Esophagus muscularis mucosa (tissue), 4 donors: ENCODE results near the gene TEX48. TPM values are rescaled to one million over a fixed set of nuclear protein-coding genes. Genes with fewer than 3 reads are reported as not detected.

Experiments used
- DNase-seq: peaks from one replicate; pipeline ENCODE4 v3.0.0-alpha.2; 2017; ENCODE audit errors: extremely low spot score
- H3K27ac ChIP-seq, 4 donors: fragments of 200-600 bp; sonication (generic); replicated peaks in 1 of 4; 1 replicate in 3 of 4; 2 replicates in 1 of 4; pipeline ENCODE4 v1.5.1; 2016 to 2019; ENCODE audit warnings: mild to moderate bottlenecking in 1 of 4
- H3K27me3 ChIP-seq, 4 donors: fragments of 200-600 bp; sonication (generic); one replicate each; pipeline versions ENCODE4 v1.5.1 to v1.6.0; 2016 to 2019
- H3K36me3 ChIP-seq, 4 donors: fragments of 200-600 bp; sonication (generic); one replicate each; pipeline ENCODE4 v1.5.1; 2016 to 2019
- H3K4me1 ChIP-seq, 4 donors: fragments of 200-600 bp; sonication (generic); one replicate each; pipeline ENCODE4 v1.5.1; 2016 to 2019
- H3K4me3 ChIP-seq, 4 donors: fragments of 200-600 bp; sonication (generic); 1 replicate in 2 of 4; 2 replicates in 2 of 4; pipeline ENCODE4 v1.5.1; 2016 to 2019; ENCODE audit warnings: mild to moderate bottlenecking in 4 of 4, moderate library complexity in 1 of 4
- H3K9me3 ChIP-seq, 4 donors: fragments of 200-600 bp; sonication (generic); 1 replicate in 3 of 4; 2 replicates in 1 of 4; pipeline ENCODE4 v1.5.1; 2016 to 2019
- EP300 ChIP-seq: sonication (generic); formaldehyde crosslinking; IDR thresholded peaks from one replicate; pipeline ENCODE4 v1.6.1; 2017; ENCODE audit warnings: antibody characterized with exemption
- POLR2A ChIP-seq: fragments of 450-650 bp; IDR thresholded peaks from one replicate; pipeline ENCODE4 v1.6.1; 2017; ENCODE audit warnings: antibody characterized with exemption, moderate library complexity, mild to moderate bottlenecking, low read depth
- POLR2AphosphoS5 ChIP-seq, 2 donors: sonication (generic); formaldehyde crosslinking; IDR thresholded peaks; one replicate each; pipeline ENCODE4 v1.6.1; 2017; ENCODE audit warnings: antibody characterized with exemption in 2 of 2
- WGBS: methylation state at CpG from one replicate; pipeline ENCODE4 v1.1.5; 2018; 5-methylcytosine and 5-hydroxymethylcytosine counted together
- intact Hi-C: fragments of 100-400 bp; cut with DNase I; formaldehyde crosslinking; loops from one replicate; pipeline ENCODE4 v1.15.1; 2023
- total RNA-seq, 4 donors: library from RNA; depleted of rRNA; stranded (reverse); fragments of >200 nt; gene quantifications; one replicate each; pipeline versions ENCODE4 v1.1.0 to v1.2.1, GENCODE V29; 2016
- TF ChIP-seq, protein P1 (sequence below), 3 experiments: fragments of 200-600 bp in 2 of 3; fragments of 450-650 bp in 1 of 3; sonication (generic) in 2 of 3; IDR thresholded peaks; one replicate each; pipeline ENCODE4 v1.5.1; 2017 to 2019; ENCODE audit warnings: antibody characterized with exemption in 3 of 3, mild to moderate bottlenecking in 2 of 3, moderate library complexity in 1 of 3

Gene TEX48
- total RNA-seq, 4 donors from 2014 or later, result not detected

DNA sequence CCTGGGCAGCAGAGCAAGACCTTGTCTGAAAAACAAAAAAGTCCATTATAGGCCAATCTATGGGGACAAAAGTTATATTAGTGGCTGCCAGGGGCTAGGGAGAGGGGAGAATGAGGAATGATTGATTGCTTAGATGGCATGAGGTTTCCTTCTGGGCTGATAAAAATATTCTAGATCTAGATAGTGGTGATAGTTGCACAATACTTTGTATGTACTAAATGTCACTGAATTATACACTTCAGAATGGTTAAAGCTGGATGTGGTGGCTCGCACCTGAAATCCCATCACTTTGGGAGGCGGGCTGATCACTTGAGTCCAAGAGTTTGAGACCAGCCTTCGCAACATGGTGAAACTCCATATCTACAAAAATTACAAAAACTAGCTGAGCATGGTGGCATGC, 42.8 kb upstream of the TEX48 start:
- WGBS, result 98% methylated on average over 3 of the region's 3 CpGs

DNA sequence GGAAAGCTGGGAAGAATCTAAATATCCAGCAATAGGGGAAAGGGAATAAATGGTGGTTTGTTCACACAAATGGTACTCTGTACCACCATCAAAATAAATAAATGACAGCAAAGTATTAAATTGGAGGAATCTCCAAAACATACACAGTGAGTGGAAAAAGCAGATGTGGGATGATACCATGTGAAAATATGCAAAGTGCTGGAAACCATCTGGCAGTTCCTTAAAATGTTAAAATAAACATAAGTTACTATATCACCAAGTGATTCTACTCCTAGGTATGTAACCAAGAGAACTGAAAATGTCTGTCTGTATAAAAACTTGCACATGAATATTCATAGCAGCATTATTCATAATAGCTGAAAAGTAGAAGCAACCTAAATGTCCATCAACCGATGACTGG, 41.9 kb upstream of the TEX48 start:
- H3K4me1 ChIP-seq, result no peaks in the 10 kb centered on the region
- 95% methylated on average over 1 of the region's 1 CpG for WGBS
- TF ChIP-seq, protein P1, sequence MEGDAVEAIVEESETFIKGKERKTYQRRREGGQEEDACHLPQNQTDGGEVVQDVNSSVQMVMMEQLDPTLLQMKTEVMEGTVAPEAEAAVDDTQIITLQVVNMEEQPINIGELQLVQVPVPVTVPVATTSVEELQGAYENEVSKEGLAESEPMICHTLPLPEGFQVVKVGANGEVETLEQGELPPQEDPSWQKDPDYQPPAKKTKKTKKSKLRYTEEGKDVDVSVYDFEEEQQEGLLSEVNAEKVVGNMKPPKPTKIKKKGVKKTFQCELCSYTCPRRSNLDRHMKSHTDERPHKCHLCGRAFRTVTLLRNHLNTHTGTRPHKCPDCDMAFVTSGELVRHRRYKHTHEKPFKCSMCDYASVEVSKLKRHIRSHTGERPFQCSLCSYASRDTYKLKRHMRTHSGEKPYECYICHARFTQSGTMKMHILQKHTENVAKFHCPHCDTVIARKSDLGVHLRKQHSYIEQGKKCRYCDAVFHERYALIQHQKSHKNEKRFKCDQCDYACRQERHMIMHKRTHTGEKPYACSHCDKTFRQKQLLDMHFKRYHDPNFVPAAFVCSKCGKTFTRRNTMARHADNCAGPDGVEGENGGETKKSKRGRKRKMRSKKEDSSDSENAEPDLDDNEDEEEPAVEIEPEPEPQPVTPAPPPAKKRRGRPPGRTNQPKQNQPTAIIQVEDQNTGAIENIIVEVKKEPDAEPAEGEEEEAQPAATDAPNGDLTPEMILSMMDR (IDR thresholded peaks at IDR 0.05), result no peak
- TF ChIP-seq EP300, result no peak
- no peak for TF ChIP-seq POLR2A
- TF ChIP-seq POLR2AphosphoS5 (IDR thresholded peaks at IDR 0.05), result no peak
- no peak overlapping the region for H3K4me3 ChIP-seq
- no peak overlapping the region for H3K27ac ChIP-seq
- H3K27me3 ChIP-seq, result peaks cover 0 to 14% (median 0%) of the 10 kb centered on the region in 4 donors
- H3K9me3 ChIP-seq, result no peaks in the 10 kb centered on the region
- intact Hi-C loops, result no loop called here
- DNase-seq, result no peak
- no peaks in the 10 kb centered on the region for H3K36me3 ChIP-seq

More for the DNA sequence above, 42.8 kb upstream of the TEX48 start:
- DNase-seq, result no peak
- no peaks in the 10 kb centered on the region for H3K4me1 ChIP-seq
- intact Hi-C loops, result no loop called here
- TF ChIP-seq, protein P1 (IDR thresholded peaks at IDR 0.05), result no peak
- TF ChIP-seq POLR2AphosphoS5 (IDR thresholded peaks at IDR 0.05), result no peak
- no peak for TF ChIP-seq POLR2A
- no peak for TF ChIP-seq EP300
- H3K27me3 ChIP-seq, result peaks cover 0 to 14% (median 0%) of the 10 kb centered on the region in 4 donors
- H3K36me3 ChIP-seq, result no peaks in the 10 kb centered on the region
- no peak overlapping the region for H3K4me3 ChIP-seq
- no peak overlapping the region for H3K27ac ChIP-seq
- H3K9me3 ChIP-seq, result no peaks in the 10 kb centered on the region

DNA sequence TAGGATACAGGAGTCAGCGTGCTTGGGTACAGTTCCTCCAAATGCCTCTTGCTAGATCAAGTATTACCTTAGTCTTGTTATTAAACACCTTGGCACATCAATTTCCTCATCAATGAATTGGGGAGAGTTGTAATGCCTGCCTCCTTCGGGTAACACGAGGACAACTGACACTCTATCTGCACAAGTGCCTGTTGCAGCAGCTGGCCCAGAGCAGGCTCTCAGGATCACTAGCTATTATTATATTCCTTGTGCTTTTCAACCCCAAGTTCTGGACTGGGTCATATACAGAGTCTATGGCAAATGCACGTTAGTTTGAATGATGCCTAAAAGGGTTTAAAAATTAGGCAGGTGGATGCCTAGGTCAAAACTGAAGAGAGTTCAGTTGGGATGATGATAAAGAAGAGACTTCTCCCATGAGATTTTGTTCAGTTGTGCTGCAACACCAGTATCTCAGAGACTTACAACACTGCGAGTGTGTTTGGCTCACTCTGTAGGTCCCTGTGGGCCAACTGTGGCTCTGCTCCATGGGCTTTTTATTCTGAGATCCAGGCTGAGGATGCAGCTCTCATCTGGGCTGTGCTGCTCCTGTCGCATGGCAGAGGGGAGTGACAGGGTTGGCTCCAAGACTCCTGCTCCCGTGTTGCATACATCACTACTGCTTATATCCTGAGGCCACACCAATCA, 41.1 kb upstream of the TEX48 start:
- TF ChIP-seq, protein P1 (IDR thresholded peaks at IDR 0.05), result no peak
- TF ChIP-seq EP300 (no peak), POLR2AphosphoS5 (IDR thresholded peaks at IDR 0.05) (no peak), POLR2A (no peak)
- peaks cover 0 to 14% (median 0%) of the 10 kb centered on the region in 4 donors for H3K27me3 ChIP-seq
- WGBS, result 61% methylated on average over 7 of the region's 7 CpGs
- H3K9me3 ChIP-seq, result no peaks in the 10 kb centered on the region
- no peak overlapping the region for H3K4me3 ChIP-seq
- DNase-seq, result no peak
- H3K27ac ChIP-seq, result no peak overlapping the region
- intact Hi-C loops, result no loop called here
- H3K36me3 ChIP-seq, result no peaks in the 10 kb centered on the region
- H3K4me1 ChIP-seq, result no peaks in the 10 kb centered on the region

DNA sequence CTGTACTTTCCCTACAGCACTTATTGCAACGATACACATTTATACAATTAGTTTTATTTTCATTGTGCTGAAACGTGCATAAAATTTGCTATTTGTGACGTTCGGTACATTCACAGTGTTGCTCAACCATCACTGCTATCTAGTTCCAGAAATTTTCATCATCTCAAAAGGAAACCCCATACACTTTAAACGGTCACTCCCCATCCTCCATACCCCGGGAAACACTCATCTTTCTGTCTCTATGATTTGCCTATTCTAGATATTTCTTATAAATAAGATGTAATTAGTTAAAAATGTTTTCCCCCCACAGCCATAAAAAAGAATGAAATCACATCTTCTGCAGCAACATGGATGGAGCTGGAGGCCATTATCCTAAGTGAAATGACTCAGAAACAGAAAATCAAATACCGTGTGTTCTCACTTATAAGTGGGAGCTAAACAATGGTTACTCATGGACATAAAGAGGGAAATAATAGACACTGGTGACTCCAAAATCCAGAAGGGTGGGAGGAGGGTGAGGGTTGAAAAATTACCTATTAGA, 40.2 kb upstream of the TEX48 start:
- no peak overlapping the region for H3K27ac ChIP-seq
- DNase-seq, result no peak
- no peaks in the 10 kb centered on the region for H3K4me1 ChIP-seq
- WGBS, result 76% methylated on average over 7 of the region's 7 CpGs
- peaks cover 0 to 14% (median 0%) of the 10 kb centered on the region in 4 donors for H3K27me3 ChIP-seq
- no peaks in the 10 kb centered on the region for H3K36me3 ChIP-seq
- H3K9me3 ChIP-seq, result no peaks in the 10 kb centered on the region
- intact Hi-C loops, result no loop called here
- TF ChIP-seq EP300 (no peak), POLR2AphosphoS5 (IDR thresholded peaks at IDR 0.05) (no peak), POLR2A (no peak)
- TF ChIP-seq, protein P1 (IDR thresholded peaks at IDR 0.05), result no peak
- H3K4me3 ChIP-seq, result no peak overlapping the region
